Measurements from ENCODE around the gene FBP2. TPM values are rescaled to one million over a fixed set of nuclear protein-coding genes. Genes with fewer than 3 reads are reported as not detected.
A peak's percentile ranks its signal among the peaks of the same experiment; 100 is the strongest.

FBP2 gene
- total RNA-seq, 1 donor from 2014 or later, result 0.33 TPM

DNA sequence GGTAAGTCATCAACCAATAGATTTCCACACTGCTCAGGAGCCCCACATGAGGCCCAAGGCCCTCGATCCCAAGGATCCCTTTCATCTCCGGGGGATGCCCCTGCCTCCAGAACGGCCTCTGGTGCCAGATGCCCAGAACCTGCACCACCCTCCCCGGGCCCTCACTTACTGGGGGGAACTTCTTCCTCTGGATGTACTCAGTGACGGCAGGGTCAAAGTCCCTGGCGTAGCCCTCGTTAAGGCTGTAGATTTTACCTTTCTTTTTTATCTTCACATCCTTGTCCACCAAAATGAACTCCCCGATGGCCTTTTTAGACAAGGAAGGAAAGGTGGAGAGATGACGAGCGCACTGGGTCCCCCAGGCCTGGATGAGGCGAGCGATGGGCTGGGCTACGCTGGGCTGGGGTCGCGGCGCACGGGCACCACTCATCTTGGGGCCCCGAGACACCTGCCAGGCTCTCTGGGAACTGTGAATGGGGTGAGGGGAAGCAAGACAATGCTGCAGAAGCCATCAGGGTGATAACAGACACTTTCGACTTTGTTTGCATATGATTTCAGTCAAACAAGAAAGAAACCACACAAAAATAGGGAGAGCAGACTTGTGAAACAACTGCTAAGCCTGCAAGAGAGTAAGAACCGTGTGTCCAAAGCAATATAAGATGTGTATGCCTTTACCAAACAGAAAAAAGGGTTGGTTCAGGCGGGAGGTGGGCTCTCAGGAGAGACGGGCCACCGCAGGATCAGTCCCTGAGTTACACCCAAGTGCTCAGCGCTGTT lies 13.2 kb upstream of the FBP2 start:
- Histone ChIP-seq H3K4me3 (no peak overlapping the region), H3K27me3 (ENCODE audit: low read depth) (peaks cover 34% of the 10 kb centered on the region), H3K4me1 (no peaks in the 10 kb centered on the region), H3K27ac (replicated peaks) (no peak overlapping the region), H3K9me3 (replicated peaks) (no peaks in the 10 kb centered on the region), H3K36me3 (no peaks in the 10 kb centered on the region)
- intact Hi-C loops (cut with micrococcal nuclease), result no loop called here
- TF ChIP-seq, protein P1, sequence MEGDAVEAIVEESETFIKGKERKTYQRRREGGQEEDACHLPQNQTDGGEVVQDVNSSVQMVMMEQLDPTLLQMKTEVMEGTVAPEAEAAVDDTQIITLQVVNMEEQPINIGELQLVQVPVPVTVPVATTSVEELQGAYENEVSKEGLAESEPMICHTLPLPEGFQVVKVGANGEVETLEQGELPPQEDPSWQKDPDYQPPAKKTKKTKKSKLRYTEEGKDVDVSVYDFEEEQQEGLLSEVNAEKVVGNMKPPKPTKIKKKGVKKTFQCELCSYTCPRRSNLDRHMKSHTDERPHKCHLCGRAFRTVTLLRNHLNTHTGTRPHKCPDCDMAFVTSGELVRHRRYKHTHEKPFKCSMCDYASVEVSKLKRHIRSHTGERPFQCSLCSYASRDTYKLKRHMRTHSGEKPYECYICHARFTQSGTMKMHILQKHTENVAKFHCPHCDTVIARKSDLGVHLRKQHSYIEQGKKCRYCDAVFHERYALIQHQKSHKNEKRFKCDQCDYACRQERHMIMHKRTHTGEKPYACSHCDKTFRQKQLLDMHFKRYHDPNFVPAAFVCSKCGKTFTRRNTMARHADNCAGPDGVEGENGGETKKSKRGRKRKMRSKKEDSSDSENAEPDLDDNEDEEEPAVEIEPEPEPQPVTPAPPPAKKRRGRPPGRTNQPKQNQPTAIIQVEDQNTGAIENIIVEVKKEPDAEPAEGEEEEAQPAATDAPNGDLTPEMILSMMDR (IDR thresholded peaks at IDR 0.05; ENCODE audit: borderline replicate concordance), result no peak
- DNase-seq, result no peak

DNA sequence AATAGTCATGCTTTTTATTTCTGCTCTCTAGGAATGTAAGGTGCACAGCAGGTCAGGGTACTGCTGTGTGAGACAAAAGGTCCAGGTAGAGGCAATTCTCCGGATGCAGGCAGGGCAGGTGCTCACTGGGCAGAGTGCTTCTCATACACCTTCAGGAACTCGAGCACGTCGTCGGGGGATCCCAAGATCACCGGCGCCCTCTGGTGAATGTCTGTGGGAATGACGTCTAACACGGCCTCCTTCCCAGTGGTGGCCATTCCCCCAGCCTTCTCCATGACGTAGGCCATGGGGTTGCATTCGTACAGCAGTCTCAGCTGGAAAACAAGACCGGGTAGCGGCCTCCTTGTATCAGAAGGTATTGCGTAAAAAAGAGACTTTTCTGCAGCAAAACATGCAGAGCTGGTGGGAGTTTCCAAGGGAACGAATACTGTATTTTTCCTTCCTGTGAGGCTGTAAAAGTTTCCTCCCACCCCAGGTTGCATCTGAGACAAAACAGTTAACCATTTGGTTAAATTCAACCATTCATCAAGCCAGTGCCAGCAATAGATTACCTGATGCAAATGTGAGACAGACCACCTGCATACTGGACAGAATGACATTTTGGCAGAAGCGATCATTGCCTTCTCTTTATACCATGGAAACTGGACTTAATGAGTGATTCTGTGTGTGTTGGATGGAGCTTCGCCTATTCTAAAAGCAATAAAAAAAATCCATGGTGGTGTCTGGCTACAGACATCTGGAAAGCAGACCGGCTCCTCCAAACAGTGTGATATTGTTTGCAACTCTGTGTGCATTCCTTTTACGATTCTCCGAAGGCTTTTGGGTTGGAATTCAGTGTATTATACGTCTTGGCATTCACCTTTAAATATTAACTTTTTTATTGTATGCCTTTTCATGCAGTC lies 9.9 kb upstream of the FBP2 start:
- DNase-seq, result peak; percentile 50
- Histone ChIP-seq H3K4me1 (no peaks in the 10 kb centered on the region), H3K36me3 (no peaks in the 10 kb centered on the region), H3K27ac (replicated peaks) (no peak overlapping the region), H3K27me3 (ENCODE audit: low read depth) (peaks cover 19% of the 10 kb centered on the region), H3K9me3 (replicated peaks) (no peaks in the 10 kb centered on the region), H3K4me3 (no peak overlapping the region)
- TF ChIP-seq, protein P1 (IDR thresholded peaks at IDR 0.05; ENCODE audit: borderline replicate concordance), result peak; percentile 64
- intact Hi-C loops (cut with micrococcal nuclease), result no loop called here

DNA sequence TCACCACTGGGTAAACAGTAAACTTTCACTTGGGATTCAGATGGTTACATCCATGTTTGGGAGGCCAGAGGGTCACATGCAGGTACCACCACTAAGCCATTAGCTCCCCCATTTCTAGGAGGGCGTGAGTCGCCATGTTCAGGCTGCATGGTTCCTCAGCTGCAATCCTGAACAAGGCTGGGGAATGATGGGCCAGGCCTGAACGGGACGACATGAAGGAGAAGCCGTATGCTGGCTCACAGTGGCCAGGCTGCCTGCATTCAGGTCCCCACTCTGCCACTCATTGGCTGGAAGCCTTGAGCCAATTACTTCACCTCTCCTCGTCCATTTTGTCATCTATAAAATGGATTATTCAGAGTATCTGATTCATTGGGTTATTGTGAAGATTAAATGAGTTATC lies 9.0 kb upstream of the FBP2 start:
- no peak for DNase-seq
- no peaks in the 10 kb centered on the region for H3K36me3 ChIP-seq
- H3K4me3 ChIP-seq, result no peak overlapping the region
- H3K27ac ChIP-seq (replicated peaks), result no peak overlapping the region
- H3K27me3 ChIP-seq (ENCODE audit: low read depth), result peaks cover 19% of the 10 kb centered on the region
- TF ChIP-seq, protein P1 (IDR thresholded peaks at IDR 0.05; ENCODE audit: borderline replicate concordance), result no peak
- no peaks in the 10 kb centered on the region for H3K4me1 ChIP-seq
- intact Hi-C loops (cut with micrococcal nuclease), result no loop called here
- H3K9me3 ChIP-seq (replicated peaks), result no peaks in the 10 kb centered on the region

DNA sequence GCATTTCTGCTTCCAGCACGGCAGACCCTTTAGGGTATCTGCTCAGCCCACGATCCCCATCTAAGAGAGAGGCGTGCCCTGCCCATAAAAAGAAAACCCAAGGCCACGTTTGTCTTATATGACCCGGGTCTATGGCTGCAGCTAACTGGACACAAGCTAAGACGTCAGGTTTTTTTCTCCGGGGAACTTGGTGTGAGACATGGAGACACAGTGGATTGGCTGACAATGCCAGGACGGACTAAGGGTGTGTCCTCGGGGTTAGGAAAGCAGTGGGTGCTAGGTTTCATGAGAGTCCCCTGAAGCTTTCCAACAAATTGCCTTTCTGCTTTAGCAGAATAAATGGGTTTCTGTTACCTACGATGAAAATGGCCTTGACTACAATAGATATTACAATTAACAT lies 7.1 kb upstream of the FBP2 start:
- intact Hi-C loops (cut with micrococcal nuclease), result no loop called here
- Histone ChIP-seq H3K9me3 (replicated peaks) (no peaks in the 10 kb centered on the region), H3K27me3 (ENCODE audit: low read depth) (peaks cover 19% of the 10 kb centered on the region), H3K36me3 (no peaks in the 10 kb centered on the region), H3K4me1 (no peaks in the 10 kb centered on the region), H3K27ac (replicated peaks) (no peak overlapping the region), H3K4me3 (no peak overlapping the region)
- TF ChIP-seq, protein P1 (IDR thresholded peaks at IDR 0.05; ENCODE audit: borderline replicate concordance), result no peak
- no peak for DNase-seq

DNA sequence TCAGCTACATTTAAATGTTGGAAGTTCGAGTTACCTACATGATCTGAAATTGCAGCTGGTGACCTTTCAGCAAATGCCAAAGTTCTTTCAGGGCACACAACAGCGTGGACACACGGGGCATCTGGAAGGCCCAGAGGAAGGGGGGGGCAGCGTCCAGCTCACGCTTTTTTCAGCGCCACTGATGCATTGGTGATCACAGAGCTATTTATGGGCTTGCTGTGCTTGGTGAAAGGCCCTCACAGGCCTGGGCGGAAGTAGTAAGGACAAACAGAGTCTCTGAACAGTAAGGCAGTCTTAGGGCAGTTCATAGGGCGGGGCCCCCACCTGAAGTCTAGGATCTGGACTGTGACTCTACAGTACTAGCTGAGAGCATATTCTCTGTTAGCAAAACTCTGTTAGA lies 6.6 kb upstream of the FBP2 start:
- Histone ChIP-seq H3K36me3 (no peaks in the 10 kb centered on the region), H3K4me1 (no peaks in the 10 kb centered on the region), H3K9me3 (replicated peaks) (no peaks in the 10 kb centered on the region), H3K27me3 (ENCODE audit: low read depth) (peaks cover 18% of the 10 kb centered on the region), H3K27ac (replicated peaks) (no peak overlapping the region), H3K4me3 (no peak overlapping the region)
- intact Hi-C loops (cut with micrococcal nuclease), result no loop called here
- TF ChIP-seq, protein P1 (IDR thresholded peaks at IDR 0.05; ENCODE audit: borderline replicate concordance), result no peak
- DNase-seq, result no peak

Measured in left ventricle myocardium inferior (tissue), 1 donor.